Measurements from ENCODE around the gene BMI1.

BMI1 gene

DNA sequence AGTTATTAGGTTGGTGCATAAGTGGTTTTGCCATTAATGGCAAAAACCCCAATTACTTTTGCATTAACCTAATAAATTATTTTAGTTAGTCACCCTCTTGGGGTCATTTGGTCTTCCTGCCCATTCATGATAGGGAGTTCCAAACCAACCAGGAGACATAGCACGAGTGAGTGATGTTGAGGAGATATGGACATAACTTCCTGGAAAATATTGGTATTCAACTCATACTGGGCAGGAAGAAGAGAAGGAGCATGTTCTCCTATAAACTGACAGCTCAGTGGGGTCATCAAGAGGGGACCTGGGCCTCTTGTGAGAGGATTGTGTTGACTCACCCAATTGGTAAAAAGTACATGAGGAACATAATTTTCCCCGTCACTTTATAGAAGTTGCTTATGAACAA lies 48.1 kb downstream of the BMI1 start:
- DNase-seq = no peak

GRCh38 chr10:22369434-22370072 lies 48.7 kb downstream of the BMI1 start:
- DNase-seq = no peak

DNA sequence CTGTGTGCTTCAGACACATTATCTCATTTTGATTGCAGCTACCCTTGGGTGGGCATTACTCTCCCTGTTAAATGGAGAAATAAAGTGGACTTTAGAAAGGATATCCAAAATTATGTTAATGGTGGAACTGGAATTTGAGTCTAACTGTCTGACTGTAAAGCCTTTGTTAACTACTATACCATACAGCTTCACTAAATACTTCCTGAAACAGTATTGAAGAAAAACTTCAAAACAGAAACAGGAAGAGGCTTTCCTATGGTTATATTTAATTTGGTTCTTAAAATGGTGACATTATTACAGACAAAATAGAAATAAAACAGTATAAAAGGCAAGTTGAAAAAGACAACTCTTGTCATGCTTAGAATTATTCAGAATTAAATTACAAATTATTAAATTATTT lies 49.4 kb downstream of the BMI1 start:
- no peak for DNase-seq

GRCh38 chr10:22372298-22372697 lies 51.4 kb downstream of the BMI1 start:
- DNase-seq = no peak

GRCh38 chr10:22372917-22373316 lies 52.0 kb downstream of the BMI1 start:
- DNase-seq = no peak

- DNase-seq = no peak
Measured at GRCh38 chr10:22374489-22375126, 53.7 kb downstream of the BMI1 start.

GRCh38 chr10:22379059-22379458 lies 58.2 kb downstream of the BMI1 start:
- no peak for DNase-seq

Measured in COR-L47 (cell line).